ENCODE data around the gene CDC42EP3.

The CDC42EP3 gene, protein sequence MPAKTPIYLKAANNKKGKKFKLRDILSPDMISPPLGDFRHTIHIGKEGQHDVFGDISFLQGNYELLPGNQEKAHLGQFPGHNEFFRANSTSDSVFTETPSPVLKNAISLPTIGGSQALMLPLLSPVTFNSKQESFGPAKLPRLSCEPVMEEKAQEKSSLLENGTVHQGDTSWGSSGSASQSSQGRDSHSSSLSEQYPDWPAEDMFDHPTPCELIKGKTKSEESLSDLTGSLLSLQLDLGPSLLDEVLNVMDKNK

DNA sequence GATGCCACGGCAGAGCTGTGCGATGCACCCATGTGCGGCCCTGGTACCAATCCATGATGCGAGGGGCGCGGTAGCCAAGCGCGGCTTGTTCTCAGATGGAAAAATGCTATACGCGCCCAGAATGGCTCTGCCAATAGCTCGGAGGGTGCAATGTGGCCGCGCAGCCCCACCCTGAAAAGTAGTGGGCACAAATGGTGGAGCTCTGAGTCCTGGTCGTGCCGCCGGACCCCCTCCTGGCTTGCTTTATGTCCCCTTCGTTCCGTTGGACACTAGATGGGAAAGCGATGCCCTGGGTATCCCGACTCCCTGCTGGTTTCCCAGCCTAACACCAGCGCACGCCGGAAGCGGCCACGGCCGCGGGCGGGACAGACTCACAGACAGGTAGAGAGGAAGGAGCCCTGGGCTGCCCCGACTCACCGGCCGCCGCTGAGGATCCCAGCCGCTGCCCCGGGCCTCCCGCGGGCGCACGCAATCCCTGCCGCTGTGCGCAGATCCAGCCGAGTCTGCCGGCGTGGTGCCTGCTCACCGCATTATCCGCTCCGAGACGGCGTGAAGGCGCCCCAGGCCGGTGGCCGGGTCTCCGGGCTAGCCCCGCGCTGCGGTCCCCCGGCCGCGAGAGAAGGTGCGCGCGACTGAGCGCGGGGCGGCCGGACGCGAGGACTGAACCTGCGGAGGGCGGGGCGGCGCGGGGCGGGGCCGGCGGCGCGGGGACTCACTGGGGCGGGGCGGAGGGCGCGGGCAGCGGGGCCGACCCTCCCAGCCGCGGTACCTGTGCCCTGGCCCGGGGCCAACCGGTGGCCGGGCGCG is at the start of gene CDC42EP3:
TSS of gene CDC42EP3 (minus strand) at position 634 of the 807 bp plus-strand sequence. CDS start 25,055 bp downstream, outside the sequence.
- DNase-seq (ENCODE audit: low spot score), result peak; percentile 83

DNA sequence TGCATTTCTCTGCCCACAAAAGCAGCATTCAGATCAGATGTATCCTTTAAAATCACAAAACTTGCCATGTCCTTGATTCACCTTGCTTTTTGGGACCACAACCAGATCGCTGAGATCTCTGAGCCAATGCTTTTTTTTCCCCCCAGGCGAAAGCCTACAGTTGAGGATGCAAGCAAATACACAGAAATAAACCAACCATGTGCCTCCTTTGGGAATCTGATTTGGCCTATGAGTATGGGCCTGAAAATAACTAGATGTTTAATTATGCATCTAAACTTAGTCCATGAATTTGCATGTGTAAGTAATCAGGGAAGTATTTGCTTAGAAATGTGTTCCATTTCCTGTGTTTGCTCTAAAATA is 49.7 kb upstream of the CDC42EP3 start:
- no peak for DNase-seq (ENCODE audit: low spot score)

DNA sequence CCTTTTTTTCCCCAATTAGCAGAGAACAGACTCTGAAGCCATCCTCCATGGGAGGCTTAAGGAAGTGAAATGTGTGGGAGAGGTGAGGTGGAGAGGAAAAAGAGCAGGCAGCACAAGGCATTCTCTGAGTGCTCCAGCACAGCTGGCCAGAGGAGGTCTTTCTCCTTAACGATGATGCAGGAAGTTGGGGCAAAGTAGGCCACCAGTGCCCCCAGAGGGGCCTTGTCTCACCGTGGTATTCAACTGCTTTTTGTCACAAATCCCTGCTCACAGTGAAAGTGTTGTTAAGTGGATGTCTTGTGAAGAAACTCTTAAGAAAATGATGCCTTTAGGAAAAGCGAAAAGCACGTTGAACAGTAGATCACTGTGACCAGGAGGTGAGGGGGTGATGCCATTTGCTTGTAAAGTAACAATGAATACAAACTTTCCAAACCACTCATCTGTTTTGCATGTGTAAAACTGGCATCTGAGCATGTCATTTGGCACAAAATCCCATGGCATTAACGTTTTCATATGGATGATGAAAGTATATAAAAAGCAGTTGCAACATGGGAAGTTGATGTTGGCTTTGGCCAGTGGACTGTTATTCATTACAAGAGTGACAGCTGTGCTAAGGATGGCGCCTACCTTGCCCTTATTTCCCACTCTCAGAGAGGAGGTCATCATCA is 49.2 kb upstream of the CDC42EP3 start:
- no peak for DNase-seq (ENCODE audit: low spot score)

DNA sequence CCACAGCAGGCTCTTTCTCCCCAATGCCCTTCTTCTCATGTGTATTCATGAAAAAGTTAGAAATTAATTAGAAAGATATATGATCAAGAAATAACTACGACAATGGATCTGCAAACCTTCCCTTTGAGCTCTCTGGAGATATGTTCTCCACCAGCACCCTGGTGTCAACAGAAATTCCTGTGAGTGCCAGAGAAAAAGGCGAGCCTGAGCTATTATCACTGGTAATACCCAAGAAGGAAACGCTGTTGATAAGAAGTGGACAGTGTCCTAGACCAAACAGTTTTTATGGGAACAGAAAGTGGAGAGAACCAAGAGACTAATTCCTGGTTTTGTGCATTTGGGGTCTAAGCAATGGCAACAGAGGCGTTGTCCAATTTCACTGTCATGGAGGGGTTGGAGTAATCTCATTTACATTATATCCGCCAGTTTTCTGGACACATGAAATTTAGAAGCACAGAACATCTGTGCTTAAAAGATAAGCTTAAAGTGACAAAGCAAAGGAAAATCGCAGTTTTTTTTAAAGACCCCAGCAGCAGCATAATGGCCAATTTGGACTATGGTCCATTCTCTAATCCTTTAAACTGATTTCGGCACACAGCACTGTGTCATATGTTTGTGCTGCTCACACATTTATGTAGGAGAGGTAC is 47.2 kb upstream of the CDC42EP3 start:
- no peak for DNase-seq (ENCODE audit: low spot score)

DNA sequence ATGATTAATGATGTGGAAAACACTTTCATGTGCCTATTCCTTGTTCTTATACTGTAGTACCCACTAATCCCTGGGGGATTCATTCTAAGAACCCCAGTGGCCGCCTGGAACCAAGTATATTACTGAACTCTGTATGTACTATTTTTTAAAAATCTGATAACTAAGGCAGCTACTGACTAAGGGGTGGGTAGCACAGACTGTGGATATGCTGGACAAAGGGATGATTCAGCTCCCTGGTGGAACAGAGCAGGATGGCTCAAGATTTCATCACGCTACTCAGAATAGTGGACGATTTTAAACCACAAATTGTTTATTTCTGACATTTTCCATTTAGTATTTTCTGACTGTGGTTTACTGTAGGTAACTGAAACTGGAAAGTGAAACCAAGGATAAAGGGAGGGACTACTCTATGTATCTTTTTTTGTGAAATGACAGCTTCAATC is 41.8 kb upstream of the CDC42EP3 start:
- no peak for DNase-seq (ENCODE audit: low spot score)

DNA sequence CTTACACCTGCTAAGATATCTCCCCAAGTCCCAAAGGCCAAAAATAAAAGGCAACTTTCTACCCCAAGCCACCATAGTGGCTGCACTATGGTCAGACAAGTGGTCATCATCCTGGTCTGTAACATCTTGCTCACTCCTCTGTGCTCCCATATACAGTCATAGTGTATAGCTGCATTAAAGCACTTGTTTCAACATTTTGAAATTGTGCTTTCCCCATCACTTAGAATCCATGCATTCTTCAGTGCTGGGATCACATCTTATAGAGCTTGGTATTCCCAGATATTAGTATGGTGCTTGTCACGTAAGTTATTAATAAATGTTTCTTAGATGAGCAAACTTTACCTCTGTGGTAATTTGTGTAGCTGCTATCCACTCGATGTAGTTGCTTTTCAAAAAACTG is 40.4 kb upstream of the CDC42EP3 start:
- DNase-seq (ENCODE audit: low spot score), result peak; percentile 15

DNA sequence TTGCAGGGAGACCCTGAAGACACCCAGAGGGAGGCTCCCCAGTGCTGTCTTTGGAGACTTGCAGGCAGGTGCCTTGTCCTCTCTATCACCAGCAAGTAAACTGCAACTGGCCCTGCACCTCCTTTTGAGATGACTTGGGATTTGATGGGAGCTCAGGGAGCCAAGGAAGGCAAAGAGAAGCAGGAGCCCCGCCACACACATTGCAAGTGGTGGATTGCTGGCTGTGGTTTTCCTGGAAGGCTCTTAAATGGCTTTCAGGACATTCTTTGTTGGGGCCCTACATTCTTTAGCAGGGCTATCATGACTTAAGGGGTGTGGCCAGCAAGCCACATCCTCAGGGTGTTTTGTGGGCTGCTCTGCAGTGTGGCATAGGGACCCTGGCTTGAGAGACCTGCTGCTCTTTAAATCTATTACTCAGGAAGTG is 39.9 kb upstream of the CDC42EP3 start:
- peak; percentile 89 for DNase-seq (ENCODE audit: low spot score)

DNA sequence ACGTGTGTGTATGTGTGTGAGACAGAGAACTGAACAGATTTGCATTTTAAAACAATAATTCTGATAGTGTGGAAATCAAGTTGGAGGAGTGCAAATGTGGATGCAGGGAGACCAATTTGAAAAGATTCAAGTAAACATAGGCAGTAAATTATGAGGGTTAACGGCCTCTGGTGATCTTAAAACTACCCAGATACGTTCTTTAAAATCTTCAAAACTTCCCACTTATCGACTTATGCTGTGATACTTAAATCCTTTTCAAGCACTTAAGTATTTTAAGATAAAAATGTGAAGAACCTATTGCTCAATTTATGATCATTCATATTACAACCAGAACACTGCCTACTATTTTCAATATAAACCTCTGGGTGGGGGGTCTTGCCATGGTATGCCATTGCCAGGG is 37.7 kb upstream of the CDC42EP3 start:
- no peak for DNase-seq (ENCODE audit: low spot score)

DNA sequence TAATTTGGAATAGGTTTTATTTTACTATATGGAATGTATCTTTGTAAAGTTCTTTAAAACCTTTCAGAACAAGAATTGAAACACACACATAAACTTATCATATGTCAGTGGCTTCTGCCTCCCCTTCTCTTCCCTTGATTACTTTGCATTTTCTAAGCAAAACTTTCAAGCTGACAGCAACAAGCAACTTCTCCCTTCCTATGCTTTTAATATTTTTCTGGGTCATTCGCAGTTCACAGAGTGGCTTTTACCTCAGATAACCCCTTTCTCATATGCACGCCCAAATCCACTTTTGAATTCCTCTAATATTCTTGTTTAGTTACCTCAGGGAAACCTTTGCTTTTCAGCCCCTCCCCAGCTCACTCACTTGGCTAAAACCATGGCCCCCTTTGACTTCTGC is 36.7 kb upstream of the CDC42EP3 start:
- DNase-seq (ENCODE audit: low spot score), result no peak

DNA sequence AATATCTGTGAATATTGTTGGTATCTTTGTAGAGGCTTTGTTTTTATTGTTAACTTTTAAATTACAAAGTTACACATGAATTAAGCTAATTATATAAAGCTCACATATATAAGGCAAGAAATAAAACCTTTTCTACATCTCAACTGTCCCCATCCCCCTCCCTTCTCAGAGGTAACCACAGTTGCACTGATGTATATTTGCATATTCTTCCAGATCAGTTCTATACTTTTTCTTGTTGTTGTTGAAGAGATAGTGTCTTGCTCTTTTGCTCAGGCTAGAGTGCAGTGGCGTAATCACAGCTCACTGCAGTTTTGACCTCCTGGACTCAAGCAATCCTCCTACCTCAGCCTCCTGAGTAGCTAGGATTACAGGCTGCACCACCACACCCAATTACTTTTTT is 36.0 kb upstream of the CDC42EP3 start:
- no peak for DNase-seq (ENCODE audit: low spot score)

DNA sequence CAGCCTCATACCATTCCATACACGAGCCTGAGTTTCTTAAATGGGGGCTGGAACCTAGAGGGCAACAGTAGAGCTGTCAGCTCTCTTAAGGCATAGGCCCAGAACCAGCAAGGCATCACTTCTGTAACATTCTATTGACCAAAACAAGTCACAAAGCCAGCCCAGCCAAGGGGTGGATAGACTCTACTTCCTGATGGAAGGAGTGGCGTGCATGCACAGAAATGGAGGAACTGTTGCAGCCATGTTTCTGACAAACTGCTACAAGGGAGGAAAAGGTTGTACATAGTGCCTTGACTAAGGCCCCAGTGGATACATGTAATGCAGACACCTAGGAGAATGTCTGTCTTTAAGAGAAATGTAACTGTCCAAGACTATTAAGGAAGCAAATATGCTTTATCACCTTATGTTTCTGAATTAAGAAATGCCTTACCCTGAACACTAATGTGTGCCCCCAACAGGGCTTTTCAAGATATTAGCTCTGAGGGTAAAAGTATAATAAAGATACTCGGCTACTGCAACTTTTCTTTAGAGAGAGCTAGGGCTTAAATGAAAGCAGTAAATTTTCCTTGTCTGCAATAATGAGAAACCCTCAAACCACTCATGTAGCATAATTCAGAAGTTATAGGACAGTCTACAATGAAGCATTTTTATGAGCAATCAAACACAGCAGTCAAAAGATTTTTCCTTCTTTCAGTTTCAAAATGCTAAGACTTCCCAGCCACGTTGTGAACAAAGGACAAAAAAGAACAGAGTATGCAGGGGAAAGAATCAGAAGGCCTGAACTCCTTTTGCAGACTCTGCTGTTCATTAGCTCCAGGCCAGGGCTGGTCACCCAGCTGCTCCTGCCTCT is 35.1 kb upstream of the CDC42EP3 start:
- no peak for DNase-seq (ENCODE audit: low spot score)

DNA sequence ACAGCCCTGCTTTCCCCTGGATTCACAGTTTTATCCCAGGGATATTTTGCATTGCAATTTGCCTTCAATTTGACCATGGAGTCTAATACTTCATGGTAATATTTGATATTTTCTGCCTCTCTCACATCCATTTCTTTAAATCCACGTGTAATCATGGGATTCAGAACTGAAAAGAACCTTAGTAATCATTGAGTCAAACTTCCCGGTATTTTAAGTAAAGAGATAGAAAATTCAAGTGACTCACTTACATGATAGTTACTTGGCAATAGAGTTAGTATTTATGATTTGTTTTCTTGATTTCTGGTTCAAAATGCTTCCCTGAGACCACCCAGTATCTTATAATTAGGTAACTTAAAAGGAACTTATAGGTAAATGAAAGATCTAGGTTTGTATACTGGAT is 33.7 kb upstream of the CDC42EP3 start:
- DNase-seq (ENCODE audit: low spot score), result no peak

DNA sequence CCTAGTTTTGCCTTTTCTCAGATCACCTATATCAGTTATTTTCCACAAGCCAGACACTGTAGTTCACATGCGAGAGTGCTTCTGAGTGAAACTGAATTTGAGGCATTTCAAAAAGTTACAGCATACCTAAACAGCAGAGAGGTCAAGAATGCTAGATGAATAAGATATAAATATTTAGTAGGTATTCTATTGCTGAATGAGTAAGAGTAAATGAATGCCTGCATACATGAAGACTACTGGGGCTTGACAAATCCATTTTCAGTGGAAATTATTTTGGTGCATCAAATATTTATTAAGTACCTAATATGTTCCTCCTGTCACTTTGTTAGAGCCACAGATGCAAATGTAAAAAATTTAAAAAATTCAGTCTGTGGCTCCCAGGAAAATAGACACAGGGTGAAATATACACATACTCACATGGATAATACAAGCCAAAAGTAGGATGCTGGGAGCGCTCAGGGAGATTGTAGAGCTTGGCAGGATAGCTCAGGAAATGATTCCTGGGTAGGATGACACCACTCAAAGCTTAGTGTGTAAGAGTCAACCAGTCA is 27.6 kb upstream of the CDC42EP3 start:
- no peak for DNase-seq (ENCODE audit: low spot score)

DNA sequence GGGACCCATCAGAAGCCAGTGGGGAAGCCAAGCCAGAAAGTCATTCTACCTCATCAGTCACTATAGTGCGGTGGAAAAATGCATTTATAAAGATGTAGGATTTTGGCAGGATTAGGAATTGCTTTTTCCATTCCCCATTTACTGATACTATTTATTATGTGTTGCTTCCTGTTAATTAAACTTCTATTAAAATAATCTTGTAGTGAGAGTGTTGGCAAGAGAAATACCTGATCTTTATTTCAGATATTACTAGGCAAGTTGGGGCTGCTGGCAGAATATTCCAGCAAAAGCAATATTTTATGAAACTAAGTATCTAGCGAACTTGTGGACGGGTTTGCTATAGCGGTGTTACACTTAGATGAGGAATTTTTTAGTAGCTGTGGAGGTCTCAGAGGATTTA is 23.9 kb upstream of the CDC42EP3 start:
- no peak for DNase-seq (ENCODE audit: low spot score)

DNA sequence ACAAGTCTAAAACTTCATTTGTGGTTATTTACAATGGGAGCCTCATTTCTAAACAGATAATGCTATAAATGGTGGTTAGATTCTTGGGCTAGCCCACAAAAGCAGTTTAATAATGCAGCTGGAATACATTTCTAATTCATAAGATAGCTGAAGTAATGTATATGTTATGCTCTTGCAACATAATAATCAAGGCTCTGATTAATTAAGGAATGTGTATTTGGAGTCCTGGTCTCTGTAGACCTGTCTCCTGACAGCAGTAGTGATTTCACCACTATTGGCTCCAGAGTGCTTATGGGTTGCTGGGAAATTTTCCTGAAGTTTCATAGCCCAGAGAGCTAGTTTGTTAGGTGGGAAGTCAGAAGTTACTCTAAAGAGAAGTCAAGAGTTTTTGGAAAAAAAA is 21.3 kb upstream of the CDC42EP3 start:
- DNase-seq (ENCODE audit: low spot score), result no peak

DNA sequence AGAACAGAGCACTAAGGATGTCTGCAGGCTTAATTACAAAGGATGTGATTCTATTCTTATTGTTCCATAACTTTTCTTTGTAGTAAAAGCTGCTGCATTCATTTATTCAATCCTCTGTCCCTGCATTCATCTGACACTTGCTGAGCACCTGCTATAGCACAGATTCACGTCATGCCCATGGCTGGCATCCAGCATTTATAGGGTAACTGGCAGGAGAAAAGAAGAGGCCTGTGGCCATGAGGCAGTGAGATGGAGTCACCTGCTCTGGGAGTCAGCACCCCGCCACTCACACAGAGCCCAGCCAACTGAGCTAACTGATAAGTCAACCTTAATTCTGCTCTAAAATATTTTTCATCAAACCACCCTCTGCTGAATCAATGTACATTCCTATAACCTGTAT is 18.3 kb upstream of the CDC42EP3 start:
- no peak for DNase-seq (ENCODE audit: low spot score)

DNA sequence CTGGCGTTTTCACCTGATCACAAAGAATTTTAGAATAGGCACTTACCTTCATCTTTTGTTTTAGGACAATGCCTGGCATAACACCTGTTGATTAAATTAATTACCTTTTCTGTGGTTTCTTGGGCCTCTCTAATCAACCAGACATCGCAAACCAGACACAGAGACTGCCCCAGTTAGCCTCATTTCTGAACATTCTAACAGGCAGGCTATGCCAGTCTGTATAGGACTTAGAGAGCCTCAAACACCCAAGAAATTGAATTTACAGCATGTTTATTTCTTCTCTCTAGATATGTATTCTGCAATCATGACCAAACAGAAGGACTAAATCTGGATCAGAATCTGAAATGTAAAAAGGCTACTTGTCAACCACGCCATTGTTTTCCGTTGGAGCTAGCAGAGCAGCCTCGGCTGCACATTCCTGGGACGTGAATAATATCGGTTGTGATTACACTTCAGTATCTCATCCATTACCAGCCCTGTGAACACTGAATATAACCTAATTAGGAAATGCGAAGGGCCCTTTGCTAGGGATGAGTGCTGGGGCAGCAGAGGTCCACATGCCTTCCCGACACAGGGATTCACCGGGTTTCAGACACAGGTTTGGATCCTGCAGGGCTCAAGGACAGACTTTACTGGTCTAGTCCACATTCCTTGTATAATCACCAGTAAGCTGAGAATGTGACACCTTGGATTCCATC is 17.5 kb upstream of the CDC42EP3 start:
- peak; percentile 66 for DNase-seq (ENCODE audit: low spot score)

DNA sequence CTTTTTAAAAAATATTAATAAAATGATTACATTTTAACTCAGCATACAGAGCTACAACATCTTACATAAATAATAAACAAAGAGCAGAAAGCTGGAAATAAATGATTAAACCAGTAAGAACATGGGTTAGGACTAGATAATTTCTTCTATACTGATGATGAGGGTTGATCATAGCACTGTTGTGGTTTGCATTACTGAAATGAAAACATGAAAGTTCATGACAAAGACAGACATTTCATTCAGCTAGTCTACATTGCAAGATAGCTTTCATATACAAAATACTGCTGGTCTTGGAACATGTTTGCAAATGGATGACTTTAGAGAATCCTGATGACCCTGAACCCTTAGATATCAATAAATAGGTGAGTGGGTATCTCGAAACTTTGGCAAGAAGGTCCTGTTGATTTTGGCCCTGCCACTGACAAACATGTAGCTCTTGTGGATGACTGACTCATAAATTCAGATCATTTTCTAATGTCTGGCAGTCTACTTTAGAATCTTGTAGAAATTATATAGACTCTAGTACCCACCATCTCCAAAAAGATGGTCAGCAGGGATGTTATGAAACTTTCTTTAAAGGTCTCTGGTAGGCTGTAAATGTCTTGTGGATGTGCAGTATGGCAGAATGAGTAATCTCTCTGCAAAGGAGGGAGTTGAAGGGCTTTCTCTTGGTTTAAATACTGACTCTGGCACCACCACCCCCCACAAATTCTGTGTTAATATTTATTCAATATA is 15.5 kb upstream of the CDC42EP3 start:
- DNase-seq (ENCODE audit: low spot score), result no peak

DNA sequence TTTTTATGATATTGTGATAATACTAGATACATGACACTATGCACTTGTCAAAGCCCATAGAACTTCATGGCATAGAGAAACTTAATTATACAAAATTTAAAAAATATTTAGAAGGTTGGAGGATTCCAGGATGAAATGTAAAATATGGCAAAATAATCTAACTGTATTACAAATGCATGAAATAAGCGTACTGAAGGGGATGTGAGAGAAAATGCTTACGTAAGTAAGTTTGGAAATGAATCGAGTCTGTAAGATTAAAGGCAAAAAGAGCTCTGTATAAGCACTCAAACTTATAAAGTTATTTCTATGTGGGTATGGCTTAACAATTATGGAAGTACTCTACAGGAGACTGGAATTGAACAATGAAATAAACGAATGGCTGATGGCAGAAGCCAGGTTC is 13.4 kb upstream of the CDC42EP3 start:
- no peak for DNase-seq (ENCODE audit: low spot score)

Data from SW480 (cell line).